K562 (cell line): ENCODE results near the gene KLK13. TPM values are rescaled to one million over a fixed set of nuclear protein-coding genes. Genes with fewer than 3 reads are reported as not detected.

Source experiments
- ATAC-seq: fragments of 200-7000 bp; cut with Tn5 transposase; 3 replicates; pipeline ENCODE4 v1.9.1; 2020; ENCODE audit warnings: moderate library complexity
- BruUV-seq: library from RNA; stranded (reverse); fragments of 400-500 nt; replicated peaks from 2 replicates; lab custom pipeline; 2021; lab: Mats Ljungman, UMichigan
- CTCF ChIA-PET: fragments of 300-600 bp; formaldehyde crosslinking; extraction: SDS; loops from one replicate; lab custom pipeline; 2021; ENCODE audit warnings: low intra/inter-chr PET ratio; lab: Yijun Ruan, JAX
- POLR2A ChIA-PET: fragments of 300-600, 350-650 bp; sonication (Branson Sonifier 250); formaldehyde crosslinking; extraction: SDS; loops from one replicate; lab custom pipeline; 2021; ENCODE audit warnings: antibody characterized with exemption, inconsistent platforms; lab: Yijun Ruan, JAX
- DNase-seq, 4 experiments: peaks; one replicate each; pipeline versions ENCODE4 v3.0.0 to v3.0.0-alpha.2; 2011 to 2018; ENCODE audit warnings: low spot score in 3 of 4, mixed read lengths in 3 of 4; ENCODE audit errors: extremely low read depth in 1 of 4
- FAIRE-seq: peaks from 2 replicates; lab custom pipeline; 2011; peaks lifted over from hg19 to GRCh38; lab: Jason Lieb, UNC
- H2AFZ ChIP-seq: 2 replicates; pipeline ENCODE4 v1.6.0; 2011; ENCODE audit warnings: low read depth, low read length, control low read depth, inconsistent platforms
- H3K27ac ChIP-seq: fragments of 200-600 bp; 3 replicates; pipeline ENCODE4 v1.8.0; 2011; ENCODE audit warnings: low read depth, mild to moderate bottlenecking, control low read depth, inconsistent platforms, low read length, moderate library complexity, mixed read lengths; ENCODE audit errors: extremely low read depth
- H3K27me3 ChIP-seq, 2 experiments: fragments of 300-600 bp in 1 of 2; 2 replicates in 1 of 2; 3 replicates in 1 of 2; pipeline versions ENCODE4 v1.6.0 to v1.8.0; 2011; ENCODE audit warnings: inconsistent platforms in 2 of 2, low read length in 2 of 2, mild to moderate bottlenecking in 1 of 2, mixed read lengths in 1 of 2, moderate library complexity in 1 of 2; ENCODE audit not compliant: control insufficient read depth in 2 of 2, insufficient read depth in 2 of 2
- H3K36me3 ChIP-seq: fragments of 300-600 bp; 3 replicates; pipeline ENCODE4 v1.8.0; 2011; ENCODE audit warnings: mild to moderate bottlenecking, low read length, inconsistent platforms; ENCODE audit not compliant: control insufficient read depth, insufficient read depth
- H3K4me1 ChIP-seq, 2 experiments: fragments of 200-600 bp in 1 of 2; replicated peaks in 1 of 2; 2 replicates in 1 of 2; 3 replicates in 1 of 2; pipeline versions ENCODE4 v1.5.1 to v1.8.0; 2011; ENCODE audit warnings: inconsistent platforms in 2 of 2, low read length in 2 of 2, mild to moderate bottlenecking in 1 of 2, mixed read lengths in 1 of 2, moderate library complexity in 1 of 2; ENCODE audit not compliant: control insufficient read depth in 2 of 2, insufficient read depth in 2 of 2
- H3K4me2 ChIP-seq: 2 replicates; pipeline ENCODE4 v1.6.1; 2011; ENCODE audit warnings: low read length, control low read depth, inconsistent platforms, mixed read lengths; ENCODE audit not compliant: insufficient read depth
- H3K4me3 ChIP-seq: fragments of 200-600 bp; sonication (generic), shearing (Covaris generic); 2 replicates; pipeline ENCODE4 v1.5.1; 2016; ENCODE audit warnings: control low read depth, inconsistent platforms
- H3K79me2 ChIP-seq: fragments of 200-600 bp; 3 replicates; pipeline ENCODE4 v1.8.0; 2011; ENCODE audit warnings: low read length, inconsistent platforms; ENCODE audit not compliant: control insufficient read depth, insufficient read depth
- H3K9ac ChIP-seq, 2 experiments: 2 replicates each; pipeline versions ENCODE4 v1.6.0 to v1.6.1; 2011; ENCODE audit warnings: low read depth in 2 of 2, low read length in 2 of 2, control low read depth in 1 of 2, inconsistent platforms in 1 of 2, mild to moderate bottlenecking in 1 of 2, mixed read lengths in 1 of 2; ENCODE audit not compliant: insufficient read depth in 1 of 2
- H3K9me1 ChIP-seq: one replicate; pipeline ENCODE4 v1.6.0; 2011; ENCODE audit warnings: inconsistent platforms, mild to moderate bottlenecking, low read length, moderate library complexity; ENCODE audit not compliant: control insufficient read depth, insufficient read depth
- H3K9me3 ChIP-seq: replicated peaks from 2 replicates; pipeline ENCODE4 v1.5.1; 2011; ENCODE audit warnings: low read depth, low read length, inconsistent platforms; ENCODE audit not compliant: control insufficient read depth, insufficient read depth
- H4K20me1 ChIP-seq: replicated peaks from 2 replicates; pipeline ENCODE4 v1.6.1; 2011; ENCODE audit warnings: low read length, inconsistent platforms, mixed read lengths; ENCODE audit not compliant: control insufficient read depth, insufficient read depth
- BDP1 ChIP-seq: IDR thresholded peaks from 3 replicates; pipeline ENCODE4 v1.6.1; 2011; ENCODE audit not compliant: insufficient read length, insufficient read depth
- EP400 ChIP-seq: fragments of 450-650 bp; IDR thresholded peaks from 2 replicates; pipeline ENCODE4 v1.6.1; 2017; ENCODE audit warnings: antibody characterized with exemption, mild to moderate bottlenecking, moderate library complexity
- HCFC1 ChIP-seq: IDR thresholded peaks from 2 replicates; pipeline ENCODE4 v1.6.1; 2012; ENCODE audit warnings: low read depth, low read length, improper control_type of control experiment
- HNRNPUL1 ChIP-seq: fragments of 200-400 bp; formaldehyde crosslinking; IDR thresholded peaks from 2 replicates; pipeline ENCODE4 v1.6.1; 2017; ENCODE audit warnings: low read length
- MCM3 ChIP-seq: fragments of 450-650 bp; IDR thresholded peaks from 2 replicates; pipeline ENCODE4 v1.6.1; 2016
- NCOA6 ChIP-seq: fragments of 450-650 bp; IDR thresholded peaks from 2 replicates; pipeline ENCODE4 v1.6.1; 2017; ENCODE audit warnings: mild to moderate bottlenecking
- NR1H2 ChIP-seq: sonication (generic); formaldehyde crosslinking; IDR thresholded peaks from 2 replicates; pipeline ENCODE4 v1.4.0; 2020; ENCODE audit warnings: mild to moderate bottlenecking, missing genetic modification reagents
- SAFB2 ChIP-seq: fragments of 200-400 bp; formaldehyde crosslinking; IDR thresholded peaks from 2 replicates; pipeline ENCODE4 v1.6.1; 2018; ENCODE audit warnings: borderline replicate concordance, low read length, low read depth, moderate library complexity; ENCODE audit not compliant: severe bottlenecking
- TEAD2 ChIP-seq: fragments of 450-650 bp; IDR thresholded peaks from 2 replicates; pipeline ENCODE4 v1.6.1; 2016; ENCODE audit warnings: missing genetic modification characterization, control low read depth, missing compliant biosample characterization
- U2AF2 ChIP-seq: fragments of 200-400 bp; formaldehyde crosslinking; optimal IDR thresholded peaks from 2 replicates; pipeline ENCODE3; 2017; ENCODE audit warnings: low read depth, mild to moderate bottlenecking, low read length
- ZFP36 ChIP-seq: fragments of 150-350 bp; IDR thresholded peaks from 2 replicates; pipeline ENCODE4 v1.6.1; 2018; ENCODE audit warnings: low read length, low read depth; ENCODE audit not compliant: partially characterized antibody
- ZNF224 ChIP-seq: sonication (generic); formaldehyde crosslinking; IDR thresholded peaks from 2 replicates; pipeline ENCODE4 v1.8.0; 2022; ENCODE audit warnings: mild to moderate bottlenecking, missing genetic modification reagents
- ZNF347 ChIP-seq: fragments of 450-650 bp; formaldehyde crosslinking; IDR thresholded peaks from 2 replicates; pipeline ENCODE4 v1.4.0; 2020; ENCODE audit warnings: low read depth, mild to moderate bottlenecking, moderate library complexity
- ZSCAN32 ChIP-seq: fragments of 450-650 bp; formaldehyde crosslinking; IDR thresholded peaks from 2 replicates; pipeline ENCODE4 v1.4.0; 2020; ENCODE audit warnings: mild to moderate bottlenecking, moderate library complexity
- WGBS: fragments of 100-300 bp; shearing (Covaris generic); methylation state at CpG from one replicate; pipeline ENCODE4 v1.1.6; 2016; ENCODE audit warnings: low coverage, mixed read lengths; ENCODE audit not compliant: insufficient coverage; ENCODE audit errors: missing lambda C conversion rate; 5-methylcytosine and 5-hydroxymethylcytosine counted together
- in situ Hi-C: fragments of 300-500 bp; cut with MboI; formaldehyde crosslinking; loops from 4 replicates; pipeline ENCODE4 v1.15.0; 2018; ENCODE audit warnings: inconsistent platforms, mixed read lengths
- intact Hi-C: fragments of 100-400 bp; cut with micrococcal nuclease; formaldehyde crosslinking; loops from 2 replicates; pipeline ENCODE4 v1.14.2; 2022
- polyA plus RNA-seq, 8 experiments: library from polyadenylated mRNA; depleted of rRNA in 4 of 8; stranded (reverse) in 5 of 8; unstranded in 3 of 8; fragments of >200 nt; fragmentation: Nextera tagmentation in 2 of 8; fragmentation: Illumina TruSeq in 1 of 8; extraction: Ambion mirVana in 2 of 8; extraction: Trizol in 1 of 8; gene quantifications; 2 replicates each; pipeline versions ENCODE4 v1.2.1 to v1.2.3, GENCODE V29; 2011 to 2014; ENCODE audit warnings: inconsistent platforms in 1 of 8, missing spikeins in 1 of 8
- total RNA-seq, 7 experiments: library from RNA; depleted of rRNA in 6 of 7; stranded (reverse); fragments of >200 nt in 6 of 7; fragmentation: Illumina TruSeq in 2 of 7; extraction: Trizol in 2 of 7; gene quantifications; 2 replicates each; pipeline versions ENCODE4 v1.2.1 to v1.2.3, GENCODE V29; 2011 to 2021; ENCODE audit warnings: low replicate concordance in 1 of 7
- TF ChIP-seq, protein P1 (sequence below): sonication (generic); formaldehyde crosslinking; IDR thresholded peaks from 2 replicates; pipeline ENCODE4 v1.8.0; 2022; ENCODE audit warnings: missing genetic modification reagents, mild to moderate bottlenecking, borderline replicate concordance
- TF ChIP-seq, protein P2 (sequence below): fragments of 250-450 bp; sonication (Bioruptor Pico); IDR thresholded peaks from 2 replicates; pipeline ENCODE4 v1.5.0; 2020; ENCODE audit warnings: mild to moderate bottlenecking, borderline replicate concordance
- TF ChIP-seq, protein P3 (sequence below): fragments of 250-450 bp; sonication (Bioruptor Pico); IDR thresholded peaks from 2 replicates; pipeline ENCODE4 v1.8.0; 2022; ENCODE audit warnings: moderate library complexity, mild to moderate bottlenecking, inconsistent platforms
- TF ChIP-seq, protein P4 (sequence below): fragments of 450-650 bp; conservative IDR thresholded peaks from 2 replicates; pipeline ENCODE4 v1.6.1; 2016; ENCODE audit warnings: missing genetic modification characterization, low read depth, mild to moderate bottlenecking, missing compliant biosample characterization, moderate library complexity

KLK13 gene
- total and polyA plus RNA-seq, 9 of the 15 experiments (the other 6 are each of a cell fraction or from before 2014, with no cell fraction given) = 0.72 to 9.0 (median 2.3) TPM

DNA sequence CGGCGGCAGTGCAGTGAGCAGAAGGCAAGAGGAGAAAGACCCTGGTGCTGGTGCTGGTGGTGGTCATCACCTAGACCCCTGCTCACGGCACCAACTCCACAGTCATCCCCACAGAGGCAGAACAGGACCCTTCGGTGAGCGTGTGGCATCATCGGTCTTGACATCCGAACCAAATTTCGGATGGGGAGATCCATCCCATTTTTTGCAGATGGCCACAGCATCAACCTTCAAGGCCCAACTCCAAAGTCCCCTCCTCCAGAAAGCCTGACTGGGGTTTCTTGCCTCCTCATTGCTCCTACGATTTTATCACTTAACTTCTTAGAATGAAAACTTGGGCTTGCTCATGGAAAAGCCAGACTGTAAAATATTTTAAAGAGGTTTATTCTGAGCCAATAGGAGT, 21.4 kb downstream of the KLK13 start (continued):
- TF ChIP-seq ZFP36 (peak; percentile 84), NCOA6 (no peak), ZNF347 (CRISPR knock-in tag) (no peak), TEAD2 (tag) (no peak), BDP1 (no peak), HNRNPUL1 (no peak)
- TF ChIP-seq, protein P1, sequence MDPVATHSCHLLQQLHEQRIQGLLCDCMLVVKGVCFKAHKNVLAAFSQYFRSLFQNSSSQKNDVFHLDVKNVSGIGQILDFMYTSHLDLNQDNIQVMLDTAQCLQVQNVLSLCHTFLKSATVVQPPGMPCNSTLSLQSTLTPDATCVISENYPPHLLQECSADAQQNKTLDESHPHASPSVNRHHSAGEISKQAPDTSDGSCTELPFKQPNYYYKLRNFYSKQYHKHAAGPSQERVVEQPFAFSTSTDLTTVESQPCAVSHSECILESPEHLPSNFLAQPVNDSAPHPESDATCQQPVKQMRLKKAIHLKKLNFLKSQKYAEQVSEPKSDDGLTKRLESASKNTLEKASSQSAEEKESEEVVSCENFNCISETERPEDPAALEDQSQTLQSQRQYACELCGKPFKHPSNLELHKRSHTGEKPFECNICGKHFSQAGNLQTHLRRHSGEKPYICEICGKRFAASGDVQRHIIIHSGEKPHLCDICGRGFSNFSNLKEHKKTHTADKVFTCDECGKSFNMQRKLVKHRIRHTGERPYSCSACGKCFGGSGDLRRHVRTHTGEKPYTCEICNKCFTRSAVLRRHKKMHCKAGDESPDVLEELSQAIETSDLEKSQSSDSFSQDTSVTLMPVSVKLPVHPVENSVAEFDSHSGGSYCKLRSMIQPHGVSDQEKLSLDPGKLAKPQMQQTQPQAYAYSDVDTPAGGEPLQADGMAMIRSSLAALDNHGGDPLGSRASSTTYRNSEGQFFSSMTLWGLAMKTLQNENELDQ (CRISPR knock-in tag) = no peak

DNA sequence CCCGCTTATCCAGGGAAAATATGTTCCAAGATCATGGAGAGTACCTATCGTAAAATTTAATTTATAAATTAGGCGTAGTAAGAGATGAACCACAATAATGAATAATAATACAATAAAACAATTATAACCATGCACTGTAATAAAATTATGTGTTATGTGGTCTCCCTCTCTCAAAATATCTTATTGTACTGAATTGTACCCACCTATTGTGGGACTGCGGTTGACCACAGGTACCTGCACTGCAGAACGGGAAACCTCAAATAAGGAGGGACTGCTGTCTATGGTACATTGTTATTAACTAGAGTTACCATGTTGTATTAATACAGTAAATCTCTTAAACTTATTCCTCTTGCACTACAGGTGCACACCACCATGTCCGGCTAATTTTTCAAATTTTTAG, 24.7 kb downstream of the KLK13 start:
- Histone ChIP-seq H4K20me1 (no peaks in the 10 kb centered on the region), H2AFZ (no peak overlapping the region), H3K4me2 (no peak overlapping the region), H3K79me2 (no peaks in the 10 kb centered on the region), H3K36me3 (no peaks in the 10 kb centered on the region), H3K27ac (no peak overlapping the region), H3K4me1 (no peaks in the 10 kb centered on the region; a peak in 1 of 5 replicates), H3K4me3 (no peak overlapping the region), H3K9me1 (no peaks in the 10 kb centered on the region), H3K9me3 (no peaks in the 10 kb centered on the region), H3K27me3 (peaks cover 4 to 11% of the 10 kb centered on the region in 2 experiments; a peak in 4 of 5 replicates), H3K9ac (no peak overlapping the region)
- 10% methylated on average over 6 of the region's 6 CpGs for WGBS
- in situ Hi-C loops = no loop called here
- no TSS peak for BruUV-seq
- ChIA-PET POLR2A (no interaction called here), CTCF (no interaction called here)
- DNase-seq = no peak
- ATAC-seq = no peak
- FAIRE-seq = no peak
- intact Hi-C loops = no loop called here
- TF ChIP-seq SAFB2 = no peak
- no peak for TF ChIP-seq EP400
- TF ChIP-seq, protein P2, sequence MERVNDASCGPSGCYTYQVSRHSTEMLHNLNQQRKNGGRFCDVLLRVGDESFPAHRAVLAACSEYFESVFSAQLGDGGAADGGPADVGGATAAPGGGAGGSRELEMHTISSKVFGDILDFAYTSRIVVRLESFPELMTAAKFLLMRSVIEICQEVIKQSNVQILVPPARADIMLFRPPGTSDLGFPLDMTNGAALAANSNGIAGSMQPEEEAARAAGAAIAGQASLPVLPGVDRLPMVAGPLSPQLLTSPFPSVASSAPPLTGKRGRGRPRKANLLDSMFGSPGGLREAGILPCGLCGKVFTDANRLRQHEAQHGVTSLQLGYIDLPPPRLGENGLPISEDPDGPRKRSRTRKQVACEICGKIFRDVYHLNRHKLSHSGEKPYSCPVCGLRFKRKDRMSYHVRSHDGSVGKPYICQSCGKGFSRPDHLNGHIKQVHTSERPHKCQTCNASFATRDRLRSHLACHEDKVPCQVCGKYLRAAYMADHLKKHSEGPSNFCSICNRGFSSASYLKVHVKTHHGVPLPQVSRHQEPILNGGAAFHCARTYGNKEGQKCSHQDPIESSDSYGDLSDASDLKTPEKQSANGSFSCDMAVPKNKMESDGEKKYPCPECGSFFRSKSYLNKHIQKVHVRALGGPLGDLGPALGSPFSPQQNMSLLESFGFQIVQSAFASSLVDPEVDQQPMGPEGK (CRISPR knock-in tag) = no peak
- TF ChIP-seq, protein P3, sequence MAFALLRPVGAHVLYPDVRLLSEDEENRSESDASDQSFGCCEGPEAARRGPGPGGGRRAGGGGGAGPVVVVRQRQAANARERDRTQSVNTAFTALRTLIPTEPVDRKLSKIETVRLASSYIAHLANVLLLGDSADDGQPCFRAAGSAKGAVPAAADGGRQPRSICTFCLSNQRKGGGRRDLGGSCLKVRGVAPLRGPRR (CRISPR knock-in tag) = no peak
- TF ChIP-seq, protein P4, sequence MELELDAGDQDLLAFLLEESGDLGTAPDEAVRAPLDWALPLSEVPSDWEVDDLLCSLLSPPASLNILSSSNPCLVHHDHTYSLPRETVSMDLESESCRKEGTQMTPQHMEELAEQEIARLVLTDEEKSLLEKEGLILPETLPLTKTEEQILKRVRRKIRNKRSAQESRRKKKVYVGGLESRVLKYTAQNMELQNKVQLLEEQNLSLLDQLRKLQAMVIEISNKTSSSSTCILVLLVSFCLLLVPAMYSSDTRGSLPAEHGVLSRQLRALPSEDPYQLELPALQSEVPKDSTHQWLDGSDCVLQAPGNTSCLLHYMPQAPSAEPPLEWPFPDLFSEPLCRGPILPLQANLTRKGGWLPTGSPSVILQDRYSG = no peak
- no peak for TF ChIP-seq NR1H2
- TF ChIP-seq MCM3 = no peak
- no peak for TF ChIP-seq HCFC1
- TF ChIP-seq ZSCAN32 (CRISPR knock-in tag) = no peak
- TF ChIP-seq U2AF2 = no peak
- no peak for TF ChIP-seq ZNF224 (CRISPR knock-in tag)
